Measurements from ENCODE around the gene ZNFX1. TPM values are rescaled to one million over a fixed set of nuclear protein-coding genes. Genes with fewer than 3 reads are reported as not detected.
"Not testable (repeated sequence)": the region's sequence is repeated elsewhere in the genome, so short reads cannot be mapped to it uniquely, and the experiment has no call there.

Gene ZNFX1
- polyA plus RNA-seq, 1 donor from 2014 or later, result 45.2 TPM

- peaks cover 1% of the 10 kb centered on the region for H3K27me3 Mint-ChIP-seq
- H3K9me3 Mint-ChIP-seq, result peaks cover 2 to 10% (median 2%) of the 10 kb centered on the region in 3 donors
- H3K27ac Mint-ChIP-seq, result no peak overlapping the region
- H3K4me1 Mint-ChIP-seq, result no peaks in the 10 kb centered on the region
- H3K36me3 Mint-ChIP-seq, result peaks cover 3% of the 10 kb centered on the region
- H3K4me3 Mint-ChIP-seq, result no peak overlapping the region
Measured at GRCh38 chr20:49210101-49210756, 67.6 kb downstream of the ZNFX1 start.

DNA sequence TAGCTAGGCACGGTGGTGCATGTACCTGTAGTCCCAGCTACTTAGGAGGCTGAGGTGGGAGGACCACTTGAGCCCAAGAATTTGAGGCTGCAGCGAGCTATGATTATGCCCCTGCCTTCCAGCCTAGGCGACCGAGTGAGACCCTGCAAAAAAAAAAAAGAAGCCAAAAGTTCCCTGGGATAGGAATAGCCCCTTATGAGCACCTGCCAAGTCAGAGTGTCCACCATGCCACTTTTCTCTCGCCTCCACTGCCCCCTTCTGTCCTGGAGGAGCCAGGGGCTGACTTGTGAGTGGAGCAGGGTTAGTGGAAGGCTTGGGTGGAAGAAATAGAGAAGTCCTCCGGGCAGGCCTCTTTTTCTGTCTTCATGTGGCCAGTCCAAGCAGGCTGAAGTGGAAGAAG, 70.8 kb downstream of the ZNFX1 start:
- H3K4me3 Mint-ChIP-seq, result no peak overlapping the region
- no peak overlapping the region for H3K27ac Mint-ChIP-seq
- no peaks in the 10 kb centered on the region for H3K4me1 Mint-ChIP-seq
- H3K9me3 Mint-ChIP-seq, result peaks cover 2 to 10% (median 2%) of the 10 kb centered on the region in 3 donors
- no peaks in the 10 kb centered on the region for H3K36me3 Mint-ChIP-seq
- H3K27me3 Mint-ChIP-seq, result no peaks in the 10 kb centered on the region

DNA sequence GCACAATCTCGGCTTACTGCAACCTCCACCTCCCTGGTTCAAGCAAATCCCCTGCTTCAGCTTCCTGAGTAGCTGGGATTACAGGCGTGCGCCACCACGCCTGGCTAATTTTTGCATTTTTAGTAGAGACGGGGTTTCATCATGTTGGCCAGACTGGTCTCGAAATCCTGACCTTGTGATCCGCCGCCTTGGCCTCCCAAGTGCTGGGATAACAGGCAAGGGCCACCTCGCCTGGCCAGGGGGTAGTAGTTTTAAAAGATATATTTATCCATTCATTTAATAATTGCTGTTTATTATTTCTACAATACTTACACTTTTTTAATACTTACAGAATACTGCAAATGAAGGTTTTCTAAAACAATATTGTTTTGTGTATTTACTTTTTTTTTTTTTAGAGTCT, 74.1 kb downstream of the ZNFX1 start:
- no peaks in the 10 kb centered on the region for H3K36me3 Mint-ChIP-seq
- no peaks in the 10 kb centered on the region for H3K27me3 Mint-ChIP-seq
- no peaks in the 10 kb centered on the region for H3K4me1 Mint-ChIP-seq
- H3K27ac Mint-ChIP-seq, result no peak overlapping the region
- no peak overlapping the region for H3K4me3 Mint-ChIP-seq
- H3K9me3 Mint-ChIP-seq, result no peaks in the 10 kb centered on the region

- Mint-ChIP-seq H3K36me3 (no peaks in the 10 kb centered on the region), H3K27ac (no peak overlapping the region), H3K4me1 (no peaks in the 10 kb centered on the region), H3K27me3 (no peaks in the 10 kb centered on the region), H3K9me3 (no peaks in the 10 kb centered on the region), H3K4me3 (no peak overlapping the region)
Measured at GRCh38 chr20:49203011-49203410, 74.8 kb downstream of the ZNFX1 start.

DNA sequence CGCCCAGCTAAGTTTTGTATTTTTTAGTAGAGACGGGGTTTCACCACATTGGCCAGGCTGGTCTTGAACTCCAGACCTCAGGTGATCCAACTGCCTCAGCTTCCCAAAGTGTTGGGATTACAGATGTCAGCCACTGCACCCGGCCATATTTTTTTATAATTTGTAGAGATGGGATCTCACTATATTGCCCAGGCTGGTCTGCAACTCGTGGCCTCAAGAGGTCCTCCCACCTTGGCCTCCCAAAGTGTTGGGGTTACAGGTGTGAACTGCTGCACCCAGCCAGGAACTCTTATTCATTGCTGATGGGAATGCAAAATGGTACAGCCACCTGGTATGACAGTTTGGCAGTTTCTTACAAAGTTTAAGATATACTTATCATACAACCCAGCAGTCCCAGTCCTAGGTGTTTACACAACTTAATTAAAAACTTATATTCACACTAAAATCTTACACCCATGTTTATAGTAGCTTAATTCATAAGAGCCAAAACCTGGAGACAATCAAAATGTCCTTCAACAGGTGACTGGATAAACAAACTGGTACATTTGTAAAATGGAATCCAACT, 78.0 kb downstream of the ZNFX1 start:
- no peaks in the 10 kb centered on the region for H3K9me3 Mint-ChIP-seq
- no peak overlapping the region for H3K4me3 Mint-ChIP-seq
- peaks cover 2% of the 10 kb centered on the region for H3K36me3 Mint-ChIP-seq
- no peak overlapping the region for H3K27ac Mint-ChIP-seq
- no peaks in the 10 kb centered on the region for H3K4me1 Mint-ChIP-seq
- H3K27me3 Mint-ChIP-seq, result no peaks in the 10 kb centered on the region

GRCh38 chr20:49192944-49193518, 84.8 kb downstream of the ZNFX1 start:
- not testable (repeated sequence) for H3K4me1 Mint-ChIP-seq, H3K4me3 Mint-ChIP-seq, H3K9me3 Mint-ChIP-seq, H3K36me3 Mint-ChIP-seq, H3K27me3 Mint-ChIP-seq, H3K27ac Mint-ChIP-seq

Other genes starting within 250 kb of the ZNFX1 start
- gene CSE1L, start 231.7 kb downstream of the ZNFX1 start, polyA plus RNA-seq, result 19.4 TPM
- gene STAU1, start 89.7 kb downstream of the ZNFX1 start, polyA plus RNA-seq, result 32.4 TPM
- 62.8 TPM for gene DDX27, start 58.6 kb downstream of the ZNFX1 start, polyA plus RNA-seq
- gene KCNB1, start 204.6 kb upstream of the ZNFX1 start, polyA plus RNA-seq, result not detected

Data from IgD-negative memory B cell (primary cell).